RWPE2 (cell line): Measurements from ENCODE around the gene NINJ2.
"Not testable (repeated sequence)": the region's sequence is repeated elsewhere in the genome, so short reads cannot be mapped to it uniquely, and the experiment has no call there.

Source experiments
- ATAC-seq: fragments of 200-7000 bp; cut with Tn5 transposase; 3 replicates; pipeline ENCODE4 v1.9.1; 2021; ENCODE audit warnings: low read depth
- DNase-seq: peaks from one replicate; pipeline ENCODE4 v3.0.0-alpha.2; 2020; ENCODE audit warnings: low spot score
- H3K27ac ChIP-seq: fragments of 450-650 bp; 2 replicates; pipeline ENCODE4 v1.5.1; 2017; ENCODE audit warnings: mild to moderate bottlenecking; ENCODE audit not compliant: poor library complexity, severe bottlenecking
- H3K27me3 ChIP-seq: fragments of 250-450 bp; sonication (Bioruptor Pico); 2 replicates; pipeline ENCODE4 v1.5.1; 2021; ENCODE audit warnings: mild to moderate bottlenecking, moderate library complexity; ENCODE audit not compliant: insufficient read depth, poor library complexity, severe bottlenecking
- H3K36me3 ChIP-seq: fragments of 250-450 bp; sonication (Bioruptor Pico); 2 replicates; pipeline ENCODE4 v1.5.1; 2020; ENCODE audit warnings: low read depth, mild to moderate bottlenecking, moderate library complexity
- H3K4me1 ChIP-seq: fragments of 250-450 bp; sonication (Bioruptor Pico); 2 replicates; pipeline ENCODE4 v1.5.1; 2021; ENCODE audit warnings: mild to moderate bottlenecking, moderate library complexity; ENCODE audit not compliant: insufficient read depth, poor library complexity, severe bottlenecking
- H3K4me3 ChIP-seq: fragments of 250-450 bp; sonication (Bioruptor Pico); 2 replicates; pipeline ENCODE4 v1.5.1; 2021; ENCODE audit warnings: mild to moderate bottlenecking, moderate library complexity; ENCODE audit not compliant: severe bottlenecking
- H3K9me3 ChIP-seq: fragments of 250-450 bp; sonication (Bioruptor Pico); 2 replicates; pipeline ENCODE4 v1.5.1; 2021; ENCODE audit warnings: mild to moderate bottlenecking, moderate library complexity; ENCODE audit not compliant: severe bottlenecking
- CTCF ChIP-seq: fragments of 450-650 bp; IDR thresholded peaks from one replicate; pipeline ENCODE4 v1.5.1; 2017; ENCODE audit warnings: mild to moderate bottlenecking, moderate library complexity; ENCODE audit not compliant: poor library complexity, severe bottlenecking

The NINJ2 gene

GRCh38 chr12:701896-702539 lies 38.8 kb upstream of the NINJ2 start:
- ATAC-seq: no peak
- H3K4me3 ChIP-seq: no peak overlapping the region
- DNase-seq: no peak

GRCh38 chr12:700016-700415 lies 36.8 kb upstream of the NINJ2 start:
- peaks cover 11% of the 10 kb centered on the region for H3K9me3 ChIP-seq
- H3K4me3 ChIP-seq: no peak overlapping the region
- H3K27me3 ChIP-seq: no peaks in the 10 kb centered on the region
- H3K27ac ChIP-seq: no peak overlapping the region
- TF ChIP-seq CTCF: no peak
- no peaks in the 10 kb centered on the region for H3K36me3 ChIP-seq
- no peak for DNase-seq
- H3K4me1 ChIP-seq: no peaks in the 10 kb centered on the region
- no peak for ATAC-seq

More at GRCh38 chr12:701896-702539, 38.8 kb upstream of the NINJ2 start:
- H3K9me3 ChIP-seq: peaks cover 11% of the 10 kb centered on the region
- H3K36me3 ChIP-seq: no peaks in the 10 kb centered on the region
- no peak overlapping the region for H3K27ac ChIP-seq
- H3K4me1 ChIP-seq: no peaks in the 10 kb centered on the region
- no peaks in the 10 kb centered on the region for H3K27me3 ChIP-seq
- no peak for TF ChIP-seq CTCF

GRCh38 chr12:698222-698621 lies 35.0 kb upstream of the NINJ2 start:
- not testable (repeated sequence) for H3K27me3 ChIP-seq, DNase-seq, H3K27ac ChIP-seq, ATAC-seq, H3K4me1 ChIP-seq, H3K4me3 ChIP-seq, H3K36me3 ChIP-seq
- H3K9me3 ChIP-seq: peaks cover 11% of the 10 kb centered on the region

GRCh38 chr12:697481-697880 lies 34.2 kb upstream of the NINJ2 start:
- TF ChIP-seq CTCF: no peak
- Histone ChIP-seq H3K27me3 (no peaks in the 10 kb centered on the region), H3K4me3 (no peak overlapping the region), H3K36me3 (no peaks in the 10 kb centered on the region), H3K9me3 (peaks cover 11% of the 10 kb centered on the region), H3K27ac (no peak overlapping the region), H3K4me1 (no peaks in the 10 kb centered on the region)
- no peak for ATAC-seq
- DNase-seq: no peak

GRCh38 chr12:694734-695503 lies 31.7 kb upstream of the NINJ2 start:
- TF ChIP-seq CTCF: no peak
- no peak overlapping the region for H3K4me3 ChIP-seq
- H3K9me3 ChIP-seq: peaks cover 11% of the 10 kb centered on the region
- no peak overlapping the region for H3K27ac ChIP-seq
- no peak for ATAC-seq
- H3K36me3 ChIP-seq: no peaks in the 10 kb centered on the region
- DNase-seq: no peak
- no peaks in the 10 kb centered on the region for H3K4me1 ChIP-seq
- no peaks in the 10 kb centered on the region for H3K27me3 ChIP-seq
